ENCODE results near the gene P4HB.

Gene P4HB

DNA sequence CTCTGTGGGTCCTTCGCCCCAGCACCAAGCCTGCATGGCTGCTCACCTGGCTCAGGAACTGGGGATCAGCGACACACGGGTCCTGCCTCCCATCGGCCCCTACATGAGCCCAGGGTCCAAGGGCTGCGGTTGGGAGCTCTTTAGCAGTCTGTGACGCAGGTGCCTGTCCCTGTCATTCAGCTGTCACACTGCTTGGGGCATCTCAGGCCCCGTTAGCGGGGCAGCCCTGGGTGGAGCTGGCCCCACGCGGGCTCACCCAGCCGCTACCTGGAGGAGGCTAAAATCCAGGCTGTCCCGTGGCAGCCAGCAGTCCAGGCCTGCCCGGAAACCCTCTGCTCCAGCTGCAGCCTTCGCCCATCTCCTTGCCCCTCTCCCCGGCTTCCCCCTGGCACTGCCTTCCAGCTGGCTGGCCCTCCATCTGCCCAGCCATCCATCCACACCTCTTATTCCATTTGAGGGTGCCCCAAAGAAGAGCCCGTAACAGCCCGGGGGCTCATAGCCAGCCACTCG lies 53.1 kb downstream of the P4HB start:
- no peak for DNase-seq

DNA sequence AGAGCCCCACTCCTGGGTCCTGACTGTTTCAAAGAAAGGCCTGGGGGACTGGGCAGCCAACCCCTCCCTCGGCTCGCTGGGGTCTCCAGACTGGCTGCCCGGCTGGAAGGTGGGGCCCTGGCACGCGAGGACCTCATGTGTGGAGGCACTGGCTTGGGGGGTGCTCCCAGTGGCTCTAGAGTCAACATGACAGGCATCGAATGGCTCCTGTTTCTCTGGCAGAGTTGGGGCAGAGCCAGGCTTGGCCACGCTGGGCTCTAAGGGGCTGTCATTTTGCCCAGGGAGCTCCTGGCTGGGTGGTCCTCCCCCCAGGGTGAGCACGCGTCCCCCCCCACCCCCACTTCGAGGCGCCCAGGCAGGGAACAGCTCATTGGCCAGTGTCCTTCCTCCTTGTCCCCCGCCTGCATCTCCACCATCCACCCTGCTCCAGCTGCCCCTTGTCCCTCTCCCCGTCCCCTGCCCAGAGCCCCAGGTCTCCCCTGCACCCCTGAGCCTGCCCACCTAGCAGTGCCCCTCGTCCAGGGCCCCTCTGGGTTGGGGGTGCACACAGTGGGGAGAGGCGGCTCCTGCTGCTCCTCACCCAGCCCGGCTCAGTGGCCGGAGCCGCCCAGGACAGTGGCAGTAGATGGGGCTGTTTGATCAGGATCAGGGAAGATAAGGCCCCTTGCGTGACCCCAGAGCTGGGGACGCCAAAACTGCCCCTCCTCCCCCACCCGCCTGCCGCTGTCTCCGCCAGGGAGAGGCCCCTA lies 53.7 kb downstream of the P4HB start:
- DNase-seq = no peak

DNA sequence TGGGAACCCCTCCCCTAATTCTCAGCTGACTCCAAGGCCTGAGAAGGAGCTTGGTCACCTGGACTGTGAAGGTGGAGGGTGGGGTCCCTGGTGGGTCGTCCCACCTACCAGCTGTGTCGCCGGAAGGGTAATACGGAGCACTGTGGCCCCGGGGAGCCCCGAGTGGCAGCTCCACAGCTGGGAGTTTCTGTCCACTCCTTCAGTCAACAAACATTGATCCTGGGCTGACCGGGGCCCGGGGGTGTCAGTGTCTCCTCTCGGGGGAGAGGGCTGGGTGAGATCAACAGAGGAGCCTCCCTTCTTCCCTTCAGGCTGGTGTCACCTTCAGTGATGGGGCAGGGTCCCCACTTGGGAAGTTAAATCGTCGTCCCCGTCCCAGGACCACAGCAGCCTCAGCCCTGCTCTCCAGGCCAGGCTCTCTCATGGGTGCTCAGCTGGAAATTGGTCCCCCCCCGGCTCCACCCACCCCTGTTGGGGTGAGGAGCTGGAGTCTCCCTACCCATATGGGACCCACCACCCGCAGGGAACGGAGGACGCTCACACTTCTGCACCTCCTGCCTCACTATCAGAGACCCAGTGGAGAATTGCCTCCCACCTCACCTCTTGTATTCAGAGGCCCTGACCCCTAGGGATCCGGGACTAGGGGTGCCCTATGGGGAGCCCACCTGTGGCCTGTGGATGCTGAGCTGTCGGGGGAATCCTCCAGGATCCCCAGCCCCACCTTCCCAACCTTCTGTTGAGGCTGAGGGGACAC lies 54.5 kb downstream of the P4HB start:
- no peak for DNase-seq

DNA sequence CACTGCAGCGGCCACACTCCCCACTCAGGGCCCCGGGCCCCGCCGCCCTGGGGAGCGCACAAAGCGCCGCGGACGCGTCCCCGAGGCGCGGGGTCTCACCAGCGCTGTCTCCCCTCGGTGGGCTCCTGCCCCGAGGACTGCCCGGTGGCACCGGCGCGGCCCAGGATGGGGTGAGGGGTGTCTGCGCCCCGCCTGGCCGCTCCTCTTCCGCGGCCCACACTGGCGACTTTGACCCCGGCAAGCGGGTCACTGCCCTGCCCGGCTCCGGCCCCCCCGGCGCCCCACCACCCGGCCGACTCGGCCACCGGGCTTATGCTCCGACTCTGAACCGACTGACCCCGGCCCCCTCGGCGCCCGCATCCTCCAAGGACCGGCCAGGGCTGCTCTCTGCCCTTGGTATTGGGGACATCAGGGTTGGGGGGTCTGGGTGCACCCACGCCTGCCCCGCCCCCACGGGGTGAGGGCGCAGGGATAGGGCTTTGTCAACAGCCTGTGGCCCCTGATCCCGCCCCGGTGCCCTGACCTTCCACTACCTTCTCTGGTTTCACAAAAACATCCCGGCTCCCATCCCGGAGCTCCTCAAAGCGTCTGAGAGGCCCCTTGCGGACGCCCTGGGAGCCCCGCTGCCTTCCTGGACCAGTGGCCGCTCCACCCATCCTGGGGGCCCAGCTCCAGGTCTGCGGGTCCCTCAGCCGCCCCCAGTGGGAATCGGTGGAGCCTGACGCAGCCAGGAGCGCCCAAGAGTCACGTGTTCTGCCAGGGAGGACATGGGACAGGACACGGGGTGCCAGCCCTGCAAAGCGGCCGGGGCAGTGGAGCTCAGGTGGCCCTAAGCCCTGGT lies 55.6 kb downstream of the P4HB start:
- DNase-seq = no peak

DNA sequence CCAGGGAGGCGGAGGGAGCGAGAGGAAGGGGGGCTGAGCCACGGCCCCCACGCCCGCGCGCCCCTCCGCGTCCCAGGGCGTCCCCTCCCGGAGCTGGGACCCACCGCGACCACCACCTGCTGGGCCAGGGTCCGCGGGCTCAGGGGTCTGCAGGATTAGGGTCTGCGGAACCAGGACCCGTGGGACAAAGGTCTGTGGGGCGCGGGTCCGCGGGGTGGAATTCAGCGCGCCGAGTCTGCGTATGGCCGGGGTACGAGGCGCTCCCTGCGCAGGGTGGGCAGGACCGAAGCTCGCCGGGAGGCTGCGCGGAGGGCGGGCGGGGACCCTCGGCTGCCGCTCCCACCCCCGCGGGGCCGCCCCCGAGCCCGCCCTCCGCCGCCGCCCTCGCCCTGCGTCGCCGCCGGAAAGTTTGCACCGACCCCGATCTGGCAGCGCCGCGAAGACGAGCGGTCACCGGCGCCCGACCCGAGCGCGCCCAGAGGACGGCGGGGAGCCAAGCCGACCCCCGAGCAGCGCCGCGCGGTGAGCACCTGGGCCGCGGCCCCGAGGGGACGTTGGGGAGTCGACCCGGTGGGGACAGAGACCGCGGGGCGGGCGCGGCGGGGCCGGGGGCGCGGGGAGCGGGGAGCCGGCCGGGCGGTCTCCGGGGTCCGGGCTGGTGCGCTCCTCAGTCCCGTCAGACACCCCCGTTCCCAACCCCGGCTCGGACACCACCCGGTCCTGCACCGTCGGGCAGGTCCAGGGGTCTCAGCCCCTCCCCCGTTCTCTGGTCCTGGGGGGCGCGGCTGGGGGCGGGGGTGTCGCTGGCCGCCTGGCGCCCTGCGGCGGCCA lies 56.4 kb downstream of the P4HB start, which contains the start of gene GCGR:
GCGR (plus strand) TSS at position 423 of the 831 bp plus-strand sequence. CDS start 4,869 bp downstream, outside the sequence.
- DNase-seq = no peak

DNA sequence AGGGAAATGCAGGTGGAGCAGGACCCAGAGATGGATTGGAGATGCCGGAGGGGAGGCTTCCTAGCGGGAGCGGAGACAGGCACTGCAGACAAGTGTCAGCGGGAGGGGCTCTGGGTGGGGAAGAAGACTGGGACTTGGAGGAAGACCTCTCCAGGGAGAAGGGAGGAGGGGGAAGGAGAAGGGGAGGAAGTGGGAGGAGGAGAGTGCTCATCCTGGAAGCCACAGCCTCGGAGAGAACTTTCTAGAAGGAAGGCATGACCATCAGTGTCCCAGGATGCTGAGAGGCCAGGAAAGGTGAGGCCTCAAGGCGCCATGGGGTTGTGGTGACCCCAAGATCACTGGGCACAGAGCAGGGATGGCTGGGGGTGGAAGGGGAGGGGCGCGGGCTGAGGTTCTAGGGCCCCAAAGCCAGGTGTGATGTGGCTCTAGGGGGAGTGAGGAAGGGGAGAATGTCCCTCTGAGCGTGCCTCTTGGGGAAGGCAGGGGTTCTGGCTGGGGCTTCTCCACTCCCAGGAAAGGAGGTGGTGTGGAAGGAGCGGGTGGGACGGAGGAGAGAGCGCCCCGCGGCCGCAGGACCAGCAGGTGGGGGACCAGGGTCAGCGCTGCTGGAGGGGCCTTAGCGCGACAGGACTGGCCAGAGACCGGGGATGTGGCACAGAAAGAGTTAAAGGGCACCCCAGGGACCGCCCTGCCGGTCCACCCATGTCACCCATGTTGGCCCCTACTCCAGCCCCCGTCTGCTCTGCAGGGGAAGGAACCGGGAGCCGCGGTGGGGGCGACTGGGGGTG lies 57.3 kb downstream of the P4HB start:
- DNase-seq = no peak

DNA sequence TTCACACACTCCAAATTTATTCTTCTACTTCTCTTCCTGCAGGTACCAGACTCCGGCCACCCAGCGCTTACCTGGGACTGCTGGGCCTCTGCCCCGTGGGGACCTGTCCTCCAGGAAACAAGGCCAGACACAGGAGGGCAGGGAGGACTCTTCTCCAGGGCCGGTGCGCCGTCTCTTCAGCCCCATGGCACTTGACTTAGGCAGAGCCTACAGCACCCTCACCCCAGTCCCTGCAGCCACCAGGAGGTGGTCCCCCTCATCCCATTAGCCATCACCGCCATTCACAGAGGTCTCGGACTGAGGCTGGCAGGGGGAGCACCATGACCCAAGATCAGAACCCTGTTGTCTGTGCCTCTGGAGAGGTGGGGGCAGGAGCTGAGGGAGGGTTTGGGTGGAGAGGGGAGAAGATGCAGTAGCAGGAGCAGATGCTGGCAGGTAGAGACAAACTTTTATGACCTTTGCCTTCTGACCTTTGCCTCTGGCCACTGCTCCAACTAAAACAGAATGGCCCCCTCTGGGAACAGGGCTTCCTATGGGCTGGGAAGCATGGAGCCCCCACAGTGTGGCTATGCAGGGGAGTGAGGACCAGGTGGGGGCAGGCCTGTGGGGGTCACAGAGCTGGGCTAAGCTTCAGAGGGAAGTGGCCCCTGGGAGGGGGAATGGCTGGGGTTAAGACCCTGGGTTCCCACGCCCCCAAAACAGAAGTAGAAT lies 58.1 kb downstream of the P4HB start:
- no peak for DNase-seq

DNA sequence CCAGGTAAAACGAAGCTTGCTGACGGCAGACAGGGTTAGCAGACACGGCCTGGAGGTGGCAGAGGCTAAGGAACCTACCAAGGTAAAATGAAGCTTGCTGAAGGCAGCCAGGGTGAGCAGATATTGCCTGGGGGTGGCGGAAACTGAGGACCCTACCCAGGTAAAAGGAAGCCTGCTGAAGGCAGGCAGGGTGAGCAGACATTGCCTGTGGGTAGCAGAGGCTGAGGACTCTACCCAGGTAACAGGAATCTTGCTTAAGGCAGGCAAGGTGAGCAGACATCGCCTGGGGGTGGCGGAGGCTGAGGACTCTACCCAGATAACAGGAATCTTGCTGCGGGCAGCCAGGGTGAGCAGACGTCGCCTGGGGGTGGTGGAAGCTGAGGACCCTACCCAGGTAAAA lies 59.0 kb downstream of the P4HB start:
- DNase-seq = no peak

DNA sequence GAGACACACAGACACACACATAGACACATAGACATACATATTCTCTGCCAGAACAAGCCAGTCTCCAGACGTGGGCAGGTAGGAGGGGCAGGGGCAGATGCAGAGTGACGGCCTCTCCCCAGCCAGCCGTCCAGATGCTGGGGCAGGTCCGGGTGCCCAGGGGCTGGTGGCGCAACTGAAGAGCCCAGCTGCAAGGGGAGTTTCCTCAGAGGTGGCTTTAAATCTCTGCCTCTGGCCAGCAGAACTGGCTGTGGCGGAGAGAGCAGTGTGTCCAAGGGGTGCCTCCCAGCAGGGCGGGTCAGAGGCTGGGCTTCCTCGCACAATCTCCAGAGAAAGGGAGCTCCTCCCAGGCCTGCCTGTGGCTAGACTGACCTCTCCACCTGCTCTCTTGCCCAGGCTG lies 65.8 kb downstream of the P4HB start:
- DNase-seq = no peak

DNA sequence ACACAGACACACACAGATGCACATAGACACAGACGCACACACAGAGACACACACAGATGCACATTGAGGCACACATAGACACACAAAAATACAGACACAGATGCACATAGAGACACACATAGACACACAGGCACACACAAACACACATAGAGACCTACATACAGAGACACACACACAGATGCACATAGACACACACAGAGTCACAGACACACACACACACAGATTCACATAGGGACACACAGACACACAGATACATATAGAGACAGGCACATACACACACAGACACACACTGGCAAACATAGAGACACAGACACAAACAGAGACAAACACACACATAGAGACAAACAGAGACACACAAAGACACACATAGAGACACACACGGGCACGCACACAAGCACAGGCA lies 66.3 kb downstream of the P4HB start:
- DNase-seq = no peak
